ENCODE data around the gene NR1I2.

The NR1I2 gene

DNA sequence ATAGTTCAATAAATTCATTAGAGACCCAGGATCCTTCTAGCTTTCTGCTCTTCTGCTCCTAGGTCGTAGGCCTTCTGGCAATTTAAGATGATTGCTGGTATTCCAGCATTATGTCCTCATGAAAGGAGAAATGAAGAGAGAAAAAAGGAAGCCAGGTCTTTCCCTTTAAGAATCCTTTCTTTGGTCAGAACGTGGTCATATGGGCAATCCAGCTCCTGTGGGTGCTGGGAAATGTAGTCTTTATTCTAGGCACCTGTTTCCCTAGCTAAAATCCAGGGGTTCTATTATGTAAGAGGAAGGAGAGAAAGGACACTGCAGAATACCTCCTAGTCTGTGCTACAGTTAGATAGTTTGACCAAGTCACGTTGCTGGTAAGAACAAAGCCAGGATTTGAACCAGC lies 35.5 kb upstream of the NR1I2 start:
- H3K27ac ChIP-seq (ENCODE audit: low read depth, low read length) = no peak overlapping the region
- H4K20me1 ChIP-seq (ENCODE audit: control insufficient read depth, insufficient read depth, low read depth, low read length) = no peaks in the 10 kb centered on the region
- no peaks in the 10 kb centered on the region for H3F3A ChIP-seq (ENCODE audit: control insufficient read depth, insufficient read depth)
- H3K9me2 ChIP-seq (replicated peaks; ENCODE audit: control insufficient read depth, low read length) = no peaks in the 10 kb centered on the region
- H3K4me1 ChIP-seq (ENCODE audit: control insufficient read depth, low read length) = no peaks in the 10 kb centered on the region
- TF ChIP-seq, protein P1, sequence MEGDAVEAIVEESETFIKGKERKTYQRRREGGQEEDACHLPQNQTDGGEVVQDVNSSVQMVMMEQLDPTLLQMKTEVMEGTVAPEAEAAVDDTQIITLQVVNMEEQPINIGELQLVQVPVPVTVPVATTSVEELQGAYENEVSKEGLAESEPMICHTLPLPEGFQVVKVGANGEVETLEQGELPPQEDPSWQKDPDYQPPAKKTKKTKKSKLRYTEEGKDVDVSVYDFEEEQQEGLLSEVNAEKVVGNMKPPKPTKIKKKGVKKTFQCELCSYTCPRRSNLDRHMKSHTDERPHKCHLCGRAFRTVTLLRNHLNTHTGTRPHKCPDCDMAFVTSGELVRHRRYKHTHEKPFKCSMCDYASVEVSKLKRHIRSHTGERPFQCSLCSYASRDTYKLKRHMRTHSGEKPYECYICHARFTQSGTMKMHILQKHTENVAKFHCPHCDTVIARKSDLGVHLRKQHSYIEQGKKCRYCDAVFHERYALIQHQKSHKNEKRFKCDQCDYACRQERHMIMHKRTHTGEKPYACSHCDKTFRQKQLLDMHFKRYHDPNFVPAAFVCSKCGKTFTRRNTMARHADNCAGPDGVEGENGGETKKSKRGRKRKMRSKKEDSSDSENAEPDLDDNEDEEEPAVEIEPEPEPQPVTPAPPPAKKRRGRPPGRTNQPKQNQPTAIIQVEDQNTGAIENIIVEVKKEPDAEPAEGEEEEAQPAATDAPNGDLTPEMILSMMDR (IDR thresholded peaks at IDR 0.05; ENCODE audit: low read depth, low read length, poor library complexity, severe bottlenecking) = no peak
- no peak for TF ChIP-seq EZH2phosphoT487 (IDR thresholded peaks at IDR 0.05; ENCODE audit: borderline replicate concordance, low read length)
- no peaks in the 10 kb centered on the region for H3K36me3 ChIP-seq (ENCODE audit: control insufficient read depth, low read length)
- no peaks in the 10 kb centered on the region for H3K9me3 ChIP-seq (ENCODE audit: control insufficient read depth, insufficient read depth, low read length)
- H3K79me2 ChIP-seq (ENCODE audit: control insufficient read depth, low read length) = no peaks in the 10 kb centered on the region
- peaks cover 12% of the 10 kb centered on the region for H3K27me3 ChIP-seq (ENCODE audit: control insufficient read depth, low read length)
- no peak overlapping the region for H3K4me3 ChIP-seq (ENCODE audit: low read length)
- no peak overlapping the region for H3K4me2 ChIP-seq (ENCODE audit: low read length)

DNA sequence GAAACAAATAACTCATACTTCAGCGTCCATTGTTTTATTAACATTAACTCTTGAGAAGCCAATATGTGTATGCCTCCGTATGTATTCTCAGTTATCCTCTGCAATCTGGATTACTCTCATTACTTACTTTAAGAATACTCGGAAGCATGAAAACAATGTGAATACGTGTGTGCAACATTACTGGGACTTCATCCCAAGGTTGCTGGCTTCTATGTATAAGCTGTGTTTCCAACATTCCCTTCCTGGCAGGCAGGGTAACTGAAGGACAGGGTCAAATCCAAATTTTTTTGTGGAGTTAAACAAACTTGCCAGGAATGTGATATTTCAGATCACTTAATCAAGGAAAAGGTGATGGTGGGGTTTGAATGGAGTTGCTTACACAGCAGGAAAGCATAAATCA lies 34.5 kb upstream of the NR1I2 start:
- Histone ChIP-seq H3F3A (ENCODE audit: control insufficient read depth, insufficient read depth) (no peaks in the 10 kb centered on the region), H3K9me2 (replicated peaks; ENCODE audit: control insufficient read depth, low read length) (no peaks in the 10 kb centered on the region), H3K27me3 (ENCODE audit: control insufficient read depth, low read length) (peaks cover 5% of the 10 kb centered on the region; the same call in 1 of the 2 replicates), H3K4me2 (ENCODE audit: low read length) (no peak overlapping the region), H3K27ac (ENCODE audit: low read depth, low read length) (no peak overlapping the region), H4K20me1 (ENCODE audit: control insufficient read depth, insufficient read depth, low read depth, low read length) (no peaks in the 10 kb centered on the region), H3K36me3 (ENCODE audit: control insufficient read depth, low read length) (no peaks in the 10 kb centered on the region), H3K4me3 (ENCODE audit: low read length) (no peak overlapping the region), H3K9me3 (ENCODE audit: control insufficient read depth, insufficient read depth, low read length) (no peaks in the 10 kb centered on the region), H3K79me2 (ENCODE audit: control insufficient read depth, low read length) (no peaks in the 10 kb centered on the region), H3K4me1 (ENCODE audit: control insufficient read depth, low read length) (no peaks in the 10 kb centered on the region)
- TF ChIP-seq, protein P1 (IDR thresholded peaks at IDR 0.05; ENCODE audit: low read depth, low read length, poor library complexity, severe bottlenecking) = no peak
- no peak for TF ChIP-seq EZH2phosphoT487 (IDR thresholded peaks at IDR 0.05; ENCODE audit: borderline replicate concordance, low read length)

DNA sequence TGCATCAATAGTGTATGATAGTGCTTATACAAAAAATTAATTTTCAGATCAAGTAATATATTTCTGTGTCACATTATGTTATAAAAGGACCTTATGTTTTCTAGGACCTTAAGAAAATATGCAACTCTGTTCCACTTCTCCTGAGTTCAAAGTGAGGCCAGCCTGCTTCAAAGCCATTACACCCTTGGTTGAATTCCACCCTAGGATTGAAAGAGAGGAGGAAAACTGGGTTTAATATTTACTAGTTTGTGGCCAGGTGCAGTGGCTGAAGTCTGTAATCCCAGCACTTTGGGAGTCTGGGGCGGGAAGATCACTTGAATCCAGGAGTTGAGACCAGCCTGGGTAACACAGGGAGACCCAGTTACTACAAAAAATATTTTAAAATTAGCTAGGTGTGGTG lies 32.9 kb upstream of the NR1I2 start:
- TF ChIP-seq, protein P1 (IDR thresholded peaks at IDR 0.05; ENCODE audit: low read depth, low read length, poor library complexity, severe bottlenecking) = no peak
- TF ChIP-seq EZH2phosphoT487 (IDR thresholded peaks at IDR 0.05; ENCODE audit: borderline replicate concordance, low read length) = no peak
- peaks cover 5% of the 10 kb centered on the region; the same call in 1 of the 2 replicates for H3K27me3 ChIP-seq (ENCODE audit: control insufficient read depth, low read length)
- H3K27ac ChIP-seq (ENCODE audit: low read depth, low read length) = no peak overlapping the region

More for the DNA sequence above, 32.9 kb upstream of the NR1I2 start:
- Histone ChIP-seq H3K4me2 (ENCODE audit: low read length) (no peak overlapping the region), H3K9me2 (replicated peaks; ENCODE audit: control insufficient read depth, low read length) (no peaks in the 10 kb centered on the region), H3F3A (ENCODE audit: control insufficient read depth, insufficient read depth) (no peaks in the 10 kb centered on the region), H3K9me3 (ENCODE audit: control insufficient read depth, insufficient read depth, low read length) (no peaks in the 10 kb centered on the region), H3K4me1 (ENCODE audit: control insufficient read depth, low read length) (no peaks in the 10 kb centered on the region), H4K20me1 (ENCODE audit: control insufficient read depth, insufficient read depth, low read depth, low read length) (no peaks in the 10 kb centered on the region), H3K4me3 (ENCODE audit: low read length) (no peak overlapping the region), H3K79me2 (ENCODE audit: control insufficient read depth, low read length) (no peaks in the 10 kb centered on the region), H3K36me3 (ENCODE audit: control insufficient read depth, low read length) (no peaks in the 10 kb centered on the region)
